Breast epithelium (tissue), 4 donors: ENCODE results near the gene ACAA1. TPM values are rescaled to one million over a fixed set of nuclear protein-coding genes. Genes with fewer than 3 reads are reported as not detected.
"Not testable (repeated sequence)": the region's sequence is repeated elsewhere in the genome, so short reads cannot be mapped to it uniquely, and the experiment has no call there.

Experiments used
- DNase-seq, 2 donors: peaks; one replicate each; pipeline ENCODE4 v3.0.0-alpha.2; 2019; ENCODE audit warnings: low spot score in 2 of 2
- H3K27ac ChIP-seq, 2 donors: fragments of 200-600 bp; sonication (generic) in 1 of 2; one replicate each; pipeline ENCODE4 v1.5.1; 2016 to 2019; ENCODE audit warnings: mild to moderate bottlenecking in 1 of 2
- H3K27me3 ChIP-seq, 2 donors: fragments of 200-600 bp; sonication (generic) in 1 of 2; one replicate each; pipeline versions ENCODE4 v1.5.1 to v1.6.0; 2017 to 2019; ENCODE audit warnings: control low read depth in 1 of 2, mild to moderate bottlenecking in 1 of 2
- H3K36me3 ChIP-seq: fragments of 200-600 bp; one replicate; pipeline ENCODE4 v1.5.1; 2019
- H3K4me1 ChIP-seq, 2 donors: fragments of 200-600 bp; sonication (generic); one replicate each; pipeline ENCODE4 v1.5.1; 2016 to 2019; ENCODE audit warnings: control low read depth in 1 of 2
- H3K4me3 ChIP-seq, 3 donors: fragments of 200-600 bp; sonication (generic); 1 replicate in 2 of 3; 2 replicates in 1 of 3; pipeline ENCODE4 v1.5.1; 2016 to 2019; ENCODE audit warnings: mild to moderate bottlenecking in 3 of 3, moderate library complexity in 2 of 3
- H3K9me3 ChIP-seq, 2 donors: fragments of 200-600 bp; sonication (generic) in 1 of 2; one replicate each; pipeline ENCODE4 v1.5.1; 2016 to 2019; ENCODE audit warnings: control low read depth in 1 of 2
- CTCF ChIP-seq, 3 donors: fragments of 450-650 bp; IDR thresholded peaks; one replicate each; pipeline ENCODE4 v1.5.1; 2016 to 2017; ENCODE audit warnings: antibody characterized with exemption in 3 of 3, mild to moderate bottlenecking in 3 of 3, moderate library complexity in 3 of 3
- POLR2A ChIP-seq: fragments of 450-650 bp; IDR thresholded peaks from one replicate; pipeline ENCODE4 v1.6.1; 2016; ENCODE audit warnings: antibody characterized with exemption, mild to moderate bottlenecking, moderate library complexity
- POLR2AphosphoS5 ChIP-seq, 3 donors: sonication (generic); formaldehyde crosslinking; IDR thresholded peaks; one replicate each; pipeline ENCODE4 v1.6.1; 2017; ENCODE audit warnings: antibody characterized with exemption in 3 of 3
- intact Hi-C: fragments of 100-400 bp; cut with DNase I; formaldehyde crosslinking; loops from one replicate; pipeline ENCODE4 v1.15.1; 2023; ENCODE audit warnings: low total_unique reads
- total RNA-seq, 3 donors: library from RNA; depleted of rRNA; stranded (reverse); fragments of >200 nt; gene quantifications; one replicate each; pipeline ENCODE4 v1.1.0, GENCODE V29; 2016

ACAA1 gene
- total RNA-seq, 3 donors from 2014 or later: 69.2 to 87.5 (median 83.9) TPM

GRCh38 chr3:38139191-38139590 is 2.3 kb upstream of the ACAA1 start:
- H3K9me3 ChIP-seq: no peaks in the 10 kb centered on the region
- peak overlapping the region; percentile 76 to 97 (median 90) for H3K4me3 ChIP-seq
- H3K4me1 ChIP-seq: peaks cover 6 to 22% of the 10 kb centered on the region in 2 donors
- H3K36me3 ChIP-seq: no peaks in the 10 kb centered on the region
- H3K27me3 ChIP-seq: no peaks in the 10 kb centered on the region
- TF ChIP-seq POLR2AphosphoS5 (IDR thresholded peaks at IDR 0.05) (no peak), CTCF (IDR thresholded peaks at IDR 0.05) (no peak), POLR2A (no peak)
- intact Hi-C loops: no loop called here
- peak overlapping the region; percentile 91 to 95 for H3K27ac ChIP-seq
- DNase-seq: no peak

- Histone ChIP-seq H3K27ac (peak within 1 kb of the TSS; percentile 91 to 95), H3K27me3 (no peaks in the 10 kb centered on the region), H3K4me3 (peak within 1 kb of the TSS; percentile 76 to 97 (median 90)), H3K9me3 (no peaks in the 10 kb centered on the region), H3K36me3 (no peaks in the 10 kb centered on the region), H3K4me1 (peaks cover 6 to 28% of the 10 kb centered on the region in 2 donors)
- intact Hi-C loops: no loop called here
- TF ChIP-seq POLR2A: no peak
- peak in 1 of 3 donors; percentile 35 for TF ChIP-seq POLR2AphosphoS5 (IDR thresholded peaks at IDR 0.05)
- peak; percentile 62 to 74 for DNase-seq
Measured at GRCh38 chr3:38138349-38139190, 1.6 kb upstream of the ACAA1 start, which contains the start of gene MYD88. MYD88 (plus strand) TSS chr3:38138661; CDS start chr3:38138701, 40 bp downstream.

GRCh38 chr3:38137615-38138348 is 855 bp upstream of the ACAA1 start:
- no peaks in the 10 kb centered on the region for H3K27me3 ChIP-seq
- H3K9me3 ChIP-seq: no peaks in the 10 kb centered on the region
- no peak for DNase-seq
- intact Hi-C loops: no loop called here
- H3K36me3 ChIP-seq: no peaks in the 10 kb centered on the region
- TF ChIP-seq POLR2A (peak; percentile 6), CTCF (IDR thresholded peaks at IDR 0.05) (no peak)
- H3K4me3 ChIP-seq: peak overlapping the region; percentile 76 to 97 (median 90)
- peak overlapping the region; percentile 91 to 95 for H3K27ac ChIP-seq
- H3K4me1 ChIP-seq: peaks cover 6 to 31% of the 10 kb centered on the region in 2 donors

GRCh38 chr3:38136393-38136776 is 542 bp downstream of the ACAA1 start:
- intact Hi-C loops: no loop called here
- DNase-seq: no peak
- Histone ChIP-seq H3K9me3 (no peaks in the 10 kb centered on the region), H3K36me3 (no peaks in the 10 kb centered on the region), H3K4me1 (peaks cover 6 to 31% of the 10 kb centered on the region in 2 donors), H3K4me3 (peak overlapping the region; percentile 76 to 97 (median 90)), H3K27me3 (no peaks in the 10 kb centered on the region), H3K27ac (peak overlapping the region; percentile 91 to 95)
- TF ChIP-seq POLR2A: no peak
- TF ChIP-seq POLR2AphosphoS5 (IDR thresholded peaks at IDR 0.05): no peak
- TF ChIP-seq CTCF (IDR thresholded peaks at IDR 0.05): no peak

GRCh38 chr3:38135621-38136277 is 1.2 kb downstream of the ACAA1 start:
- Histone ChIP-seq H3K4me1 (peaks cover 6 to 31% of the 10 kb centered on the region in 2 donors), H3K27ac (peak overlapping the region; percentile 91 to 95), H3K4me3 (peak overlapping the region; percentile 76 to 97 (median 90))
- DNase-seq, H3K27me3 ChIP-seq, H3K36me3 ChIP-seq, intact Hi-C loops, H3K9me3 ChIP-seq: not testable (repeated sequence)

GRCh38 chr3:38134517-38135143 is 2.3 kb downstream of the ACAA1 start:
- H3K9me3 ChIP-seq, H3K4me3 ChIP-seq, H3K36me3 ChIP-seq, intact Hi-C loops, H3K27me3 ChIP-seq, DNase-seq: not testable (repeated sequence)
- Histone ChIP-seq H3K27ac (peak overlapping the region in 1 of 2 donors; percentile 68), H3K4me1 (peaks cover 3 to 27% of the 10 kb centered on the region in 2 donors)
